ENCODE data around the gene ZBTB1. TPM values are rescaled to one million over a fixed set of nuclear protein-coding genes. Genes with fewer than 3 reads are reported as not detected.

ZBTB1 gene
- total and polyA plus RNA-seq, 4 donors: 5.4 to 29.3 (median 10.7) TPM

- TF ChIP-seq REST (IDR thresholded peaks at IDR 0.05): no peak
- TF ChIP-seq MAX (IDR thresholded peaks at IDR 0.05): no peak
- no peak for TF ChIP-seq CTCF (IDR thresholded peaks at IDR 0.05; ENCODE audit: low read depth, low read length, missing input control)
Measured at GRCh38 chr14:64506721-64507120, 2.2 kb downstream of the ZBTB1 start (continued).

GRCh38 chr14:64507376-64508156, 3.0 kb downstream of the ZBTB1 start:
- Histone ChIP-seq H3K4me1 (ENCODE audit: control insufficient read depth in 4 of 4, insufficient read depth in 4 of 4, low read length in 3 of 4) (peaks cover 0 to 42% (median 18%) of the 10 kb centered on the region in 4 donors), H3K9ac (ENCODE audit: low read depth in 1 of 2, low read length in 2 of 2) (peak overlapping the region in 1 of 2 donors; percentile 26), H3K4me3 (ENCODE audit: low read depth in 1 of 3, low read length in 3 of 3) (no peak overlapping the region), H3K27me3 (ENCODE audit: control insufficient read depth in 4 of 4, insufficient read depth in 4 of 4, low read length in 3 of 4) (no peaks in the 10 kb centered on the region), H3K27ac (ENCODE audit: low read depth in 1 of 2, low read length in 2 of 2) (peak overlapping the region in 1 of 2 donors; percentile 25), H3K36me3 (ENCODE audit: control insufficient read depth in 4 of 4, insufficient read depth in 3 of 4, low read depth in 1 of 4, low read length in 3 of 4) (no peaks in the 10 kb centered on the region), H3K9me3 (ENCODE audit: control insufficient read depth in 4 of 4, low read length in 3 of 4) (no peaks in the 10 kb centered on the region)
- no peak for DNase-seq (ENCODE audit: low spot score)
- no peak for TF ChIP-seq TAF1 (conservative IDR thresholded peaks at IDR 0.05)
- TF ChIP-seq ATF3 (IDR thresholded peaks at IDR 0.05): no peak
- no peak for TF ChIP-seq GABPA (IDR thresholded peaks at IDR 0.05 in 1 of 2, conservative IDR thresholded peaks at IDR 0.05 in 1 of 2)
- TF ChIP-seq CTCF (IDR thresholded peaks at IDR 0.05; ENCODE audit: low read depth, low read length, missing input control): no peak
- TF ChIP-seq FOXA1 (IDR thresholded peaks at IDR 0.05): no peak
- TF ChIP-seq YY1 (IDR thresholded peaks at IDR 0.05): no peak
- no peak for TF ChIP-seq JUND (IDR thresholded peaks at IDR 0.05)
- no peak for TF ChIP-seq HNF4G (IDR thresholded peaks at IDR 0.05)
- no peak for TF ChIP-seq HNF4A (conservative IDR thresholded peaks at IDR 0.05)
- no peak for TF ChIP-seq NR2F2 (IDR thresholded peaks at IDR 0.05)
- TF ChIP-seq ZBTB33 (IDR thresholded peaks at IDR 0.05): no peak
- TF ChIP-seq FOXA2 (IDR thresholded peaks at IDR 0.05): no peak
- no peak for TF ChIP-seq RAD21 (IDR thresholded peaks at IDR 0.05)
- no peak for TF ChIP-seq SP1 (IDR thresholded peaks at IDR 0.05)
- TF ChIP-seq EGR1 (IDR thresholded peaks at IDR 0.05; ENCODE audit: low read depth in 2 of 2): no peak
- TF ChIP-seq RXRA (IDR thresholded peaks at IDR 0.05): no peak
- no peak for TF ChIP-seq MAX (IDR thresholded peaks at IDR 0.05)
- TF ChIP-seq REST (IDR thresholded peaks at IDR 0.05): no peak
- WGBS: 68% methylated on average over 4 of the region's 4 CpGs

Measured in liver (tissue), 9 donors.